Esophagus (tissue), 2 donors: Measurements from ENCODE around the gene CETN1. TPM values are rescaled to one million over a fixed set of nuclear protein-coding genes. Genes with fewer than 3 reads are reported as not detected.

ENCODE experiments used
- H3K27ac ChIP-seq, 2 donors: one replicate each; pipeline ENCODE4 v1.5.1; 2013; ENCODE audit warnings: low read depth in 2 of 2, mild to moderate bottlenecking in 2 of 2, inconsistent platforms in 1 of 2, low read length in 1 of 2, moderate library complexity in 1 of 2
- H3K27me3 ChIP-seq, 2 donors: one replicate each; pipeline ENCODE4 v1.6.1; 2013; ENCODE audit warnings: low read length in 2 of 2, control low read depth in 1 of 2, mild to moderate bottlenecking in 1 of 2; ENCODE audit not compliant: insufficient read depth in 2 of 2, control insufficient read depth in 1 of 2
- H3K36me3 ChIP-seq, 2 donors: one replicate each; pipeline ENCODE4 v1.6.1; 2013; ENCODE audit warnings: low read length in 1 of 2; ENCODE audit not compliant: control insufficient read depth in 2 of 2, insufficient read depth in 2 of 2
- H3K4me1 ChIP-seq, 2 donors: one replicate each; pipeline ENCODE4 v1.6.1; 2013; ENCODE audit warnings: low read length in 1 of 2; ENCODE audit not compliant: control insufficient read depth in 2 of 2, insufficient read depth in 2 of 2
- H3K4me3 ChIP-seq, 2 donors: one replicate each; pipeline ENCODE4 v1.5.1; 2013; ENCODE audit warnings: low read length in 2 of 2, mild to moderate bottlenecking in 2 of 2, low read depth in 1 of 2, moderate library complexity in 1 of 2
- H3K9me3 ChIP-seq, 2 donors: one replicate each; pipeline ENCODE4 v1.6.1; 2013; ENCODE audit warnings: mild to moderate bottlenecking in 2 of 2, low read depth in 1 of 2, low read length in 1 of 2, moderate library complexity in 1 of 2; ENCODE audit not compliant: control insufficient read depth in 2 of 2, insufficient read depth in 1 of 2
- whole genome bisulfite sequencing, 2 donors: extraction: QIAGEN DNeasy Blood & Tissue Kit; methylation state at CpG; one replicate each; pipeline ENCODE4 v1.1.7; 2013; 5-methylcytosine and 5-hydroxymethylcytosine counted together
- polyA plus RNA-seq, 2 donors: library from polyadenylated mRNA; stranded (reverse); fragments of 200-250 nt; gene quantifications; one replicate each; pipeline ENCODE4 v1.2.3, GENCODE V29; 2013
- donor health status: healthy with polysubstance abuse.
- donor health status: Bipolar disorder and iron deficiency.

CETN1 gene
- polyA plus RNA-seq, 2 donors = not detected

DNA sequence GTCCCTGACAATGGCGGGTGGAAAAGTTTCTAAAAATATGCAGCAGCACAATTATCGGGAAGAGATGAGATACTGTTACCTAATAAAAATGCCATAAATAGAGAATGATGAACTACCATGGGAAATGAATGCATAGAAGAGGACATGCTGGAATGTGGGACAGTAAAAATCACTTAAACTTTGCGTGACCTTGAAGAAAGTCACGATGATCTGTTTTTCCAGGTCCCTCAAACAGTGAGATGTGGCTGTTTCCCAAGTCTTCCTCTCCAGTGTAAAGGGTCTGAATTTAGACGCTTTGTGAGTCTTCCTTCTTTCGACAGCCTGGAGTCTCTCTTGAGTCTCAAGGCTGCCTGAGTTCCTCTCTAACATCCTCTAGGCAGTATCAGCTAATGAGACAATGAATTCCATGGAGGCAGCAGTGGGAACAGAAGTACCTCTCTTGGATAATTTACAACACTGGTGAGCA is 18.0 kb downstream of the CETN1 start:
- no peaks in the 10 kb centered on the region for H3K36me3 ChIP-seq
- WGBS, 2 donors = 63 to 70% methylated on average over 6 of the region's 6 CpGs
- no peak overlapping the region for H3K4me3 ChIP-seq
- no peaks in the 10 kb centered on the region for H3K9me3 ChIP-seq
- peaks cover 0 to 4% of the 10 kb centered on the region in 2 donors for H3K4me1 ChIP-seq
- no peaks in the 10 kb centered on the region for H3K27me3 ChIP-seq
- no peak overlapping the region for H3K27ac ChIP-seq

DNA sequence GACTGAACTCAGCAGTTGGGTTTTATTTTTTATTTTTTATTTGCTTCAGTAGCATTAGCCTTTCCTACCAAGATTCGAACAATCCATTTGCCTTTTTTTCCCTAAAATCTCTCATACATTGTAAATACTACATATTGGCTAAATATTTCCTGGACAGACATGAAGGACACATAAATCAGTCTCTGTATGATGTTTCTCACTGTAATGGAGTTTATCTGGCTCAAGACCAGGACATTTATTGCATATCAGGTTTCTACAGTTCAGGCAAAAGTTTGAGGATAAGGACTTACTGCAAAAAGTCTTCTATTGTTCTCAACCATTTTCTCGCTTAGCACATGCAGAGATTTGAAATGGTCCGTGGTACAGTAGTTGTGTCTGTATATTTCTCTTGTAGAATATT is 19.9 kb downstream of the CETN1 start:
- H3K27ac ChIP-seq = no peak overlapping the region

DNA sequence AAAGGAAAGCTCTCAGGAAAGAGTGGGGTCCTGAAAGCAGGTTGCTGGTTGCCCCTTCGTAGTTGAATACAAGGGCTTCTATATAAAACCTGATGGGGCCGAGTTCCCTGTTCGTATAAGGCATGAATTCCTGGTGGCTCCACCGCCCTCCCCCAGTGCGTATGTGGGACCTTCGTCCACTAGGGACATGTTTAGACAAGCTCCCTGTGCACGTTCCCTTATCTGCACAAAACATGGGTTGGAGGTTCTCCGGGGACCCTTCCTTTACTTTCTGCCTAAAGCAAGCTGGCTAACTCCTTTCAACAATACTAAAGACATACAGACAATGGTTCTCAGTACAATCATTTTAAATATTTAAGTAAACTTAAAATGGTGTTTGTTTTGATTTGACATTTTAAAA is 24.6 kb downstream of the CETN1 start:
- 75 to 82% methylated on average over 8 of the region's 8 CpGs for WGBS, 2 donors
- H3K27ac ChIP-seq = no peak overlapping the region
- no peak overlapping the region for H3K4me3 ChIP-seq
- no peaks in the 10 kb centered on the region for H3K4me1 ChIP-seq
- H3K9me3 ChIP-seq = no peaks in the 10 kb centered on the region
- no peaks in the 10 kb centered on the region for H3K27me3 ChIP-seq
- H3K36me3 ChIP-seq = no peaks in the 10 kb centered on the region

More for the DNA sequence above, 19.9 kb downstream of the CETN1 start:
- Histone ChIP-seq H3K27me3 (no peaks in the 10 kb centered on the region), H3K36me3 (no peaks in the 10 kb centered on the region), H3K9me3 (no peaks in the 10 kb centered on the region), H3K4me3 (no peak overlapping the region), H3K4me1 (peaks cover 0 to 4% of the 10 kb centered on the region in 2 donors)
- WGBS, 2 donors = 72 to 79% methylated on average over 3 of the region's 3 CpGs

DNA sequence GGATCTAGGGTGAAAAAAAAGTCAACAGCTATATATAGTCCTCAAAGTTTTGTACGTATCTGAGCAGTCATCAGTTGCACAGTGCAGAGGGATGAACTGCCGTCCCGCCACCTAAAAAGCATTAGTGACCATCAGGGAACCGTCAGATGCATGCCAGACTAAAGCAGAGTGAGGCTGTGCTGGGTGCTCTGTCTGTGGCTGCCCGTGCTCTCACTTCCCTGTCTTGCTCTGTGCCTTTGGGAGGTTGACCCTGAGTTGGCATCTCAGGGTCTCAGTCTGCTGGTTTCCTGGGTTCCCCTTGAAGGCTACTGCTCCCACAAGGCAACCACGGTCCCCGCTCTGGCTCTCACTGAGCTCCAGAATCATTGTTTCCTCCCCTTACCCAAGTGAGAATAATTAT is 27.8 kb downstream of the CETN1 start:
- 88 to 93% methylated on average over 7 of the region's 7 CpGs for WGBS, 2 donors

DNA sequence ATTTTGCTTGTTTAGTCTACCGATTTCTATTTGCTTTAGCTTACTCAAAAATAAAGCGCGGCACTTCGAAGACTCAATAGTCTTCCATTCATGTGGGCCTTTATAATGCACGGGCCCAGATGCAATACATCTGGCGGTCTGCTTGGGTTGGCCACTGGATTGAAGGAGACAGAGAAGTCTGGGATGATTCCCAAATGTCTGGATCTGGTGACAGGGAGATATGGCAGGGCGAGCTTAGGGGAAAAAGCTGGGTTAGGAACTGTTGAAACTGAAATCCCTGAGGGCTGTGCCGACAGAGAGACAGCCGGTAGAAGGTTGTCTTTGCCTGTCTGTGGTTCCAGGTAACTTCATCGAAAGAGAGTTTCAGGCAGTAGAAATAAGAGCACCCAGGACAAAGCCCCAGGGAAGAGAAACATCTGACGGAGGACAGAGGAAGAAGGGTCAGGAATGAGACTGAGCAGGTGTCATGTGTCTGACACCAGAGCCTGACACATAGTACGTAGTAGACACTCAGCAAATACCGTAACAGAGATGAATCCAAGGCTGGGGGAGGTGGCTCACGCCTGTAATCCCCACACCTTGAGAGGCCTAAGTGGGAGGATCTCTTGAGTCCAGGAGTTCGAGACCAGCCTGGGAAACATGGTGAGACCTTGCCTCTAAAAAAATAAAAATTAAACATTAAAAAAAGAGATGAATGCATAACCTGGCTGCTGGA is 30.2 kb downstream of the CETN1 start:
- H3K4me1 ChIP-seq = no peaks in the 10 kb centered on the region
- 77 to 80% methylated on average over 15 of the region's 15 CpGs for WGBS, 2 donors
- no peaks in the 10 kb centered on the region for H3K27me3 ChIP-seq
- H3K9me3 ChIP-seq = no peaks in the 10 kb centered on the region
- H3K27ac ChIP-seq = no peak overlapping the region
- no peak overlapping the region for H3K4me3 ChIP-seq
- H3K36me3 ChIP-seq = no peaks in the 10 kb centered on the region

More for the DNA sequence above, 27.8 kb downstream of the CETN1 start:
- H3K9me3 ChIP-seq = no peaks in the 10 kb centered on the region
- H3K36me3 ChIP-seq = no peaks in the 10 kb centered on the region
- H3K4me3 ChIP-seq = no peak overlapping the region
- H3K4me1 ChIP-seq = no peaks in the 10 kb centered on the region
- H3K27me3 ChIP-seq = no peaks in the 10 kb centered on the region
- H3K27ac ChIP-seq = no peak overlapping the region

DNA sequence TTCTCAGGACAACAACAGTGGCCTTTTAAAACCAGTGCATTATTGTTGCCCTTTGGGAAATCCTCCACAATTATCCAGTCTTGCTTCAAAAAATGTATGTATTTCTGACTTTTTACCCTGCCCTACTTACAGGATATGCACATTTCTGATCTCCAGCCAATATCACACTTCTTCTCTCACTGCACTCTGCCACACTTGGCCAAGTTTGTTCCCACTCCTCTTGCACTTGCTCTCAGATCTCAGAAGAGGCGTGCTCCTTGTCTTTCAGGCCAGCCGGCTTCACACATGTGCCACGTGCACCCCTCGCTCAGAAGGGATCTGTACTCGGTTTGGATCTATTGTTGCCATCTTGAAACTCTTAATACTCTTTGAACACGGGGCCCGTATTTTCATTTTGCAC is 32.0 kb downstream of the CETN1 start:
- 88 to 92% methylated on average over 7 of the region's 7 CpGs for WGBS, 2 donors
- Histone ChIP-seq H3K27ac (no peak overlapping the region), H3K36me3 (no peaks in the 10 kb centered on the region)

DNA sequence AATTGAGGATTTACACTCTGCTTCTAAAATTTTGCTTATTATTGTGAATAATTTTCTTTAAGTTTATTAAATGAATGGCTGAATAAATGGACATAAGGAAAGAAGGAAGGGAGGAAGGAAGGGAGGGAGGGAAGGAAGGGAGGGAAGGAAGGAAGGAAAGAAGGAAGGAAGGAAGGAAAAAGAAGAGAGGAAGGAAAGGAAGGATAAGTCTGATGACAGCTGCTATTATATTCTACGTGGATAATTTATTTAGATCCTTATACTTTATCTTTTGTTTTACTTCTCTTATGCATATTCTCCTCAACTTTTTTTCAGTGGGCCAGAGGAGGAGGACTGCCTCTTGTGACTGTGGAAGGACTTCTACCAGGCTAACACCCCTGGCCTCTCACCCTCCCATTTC is 34.0 kb downstream of the CETN1 start:
- no peaks in the 10 kb centered on the region for H3K9me3 ChIP-seq

More for the DNA sequence above, 32.0 kb downstream of the CETN1 start:
- H3K9me3 ChIP-seq = no peaks in the 10 kb centered on the region
- no peaks in the 10 kb centered on the region for H3K4me1 ChIP-seq
- no peaks in the 10 kb centered on the region for H3K27me3 ChIP-seq
- no peak overlapping the region for H3K4me3 ChIP-seq

DNA sequence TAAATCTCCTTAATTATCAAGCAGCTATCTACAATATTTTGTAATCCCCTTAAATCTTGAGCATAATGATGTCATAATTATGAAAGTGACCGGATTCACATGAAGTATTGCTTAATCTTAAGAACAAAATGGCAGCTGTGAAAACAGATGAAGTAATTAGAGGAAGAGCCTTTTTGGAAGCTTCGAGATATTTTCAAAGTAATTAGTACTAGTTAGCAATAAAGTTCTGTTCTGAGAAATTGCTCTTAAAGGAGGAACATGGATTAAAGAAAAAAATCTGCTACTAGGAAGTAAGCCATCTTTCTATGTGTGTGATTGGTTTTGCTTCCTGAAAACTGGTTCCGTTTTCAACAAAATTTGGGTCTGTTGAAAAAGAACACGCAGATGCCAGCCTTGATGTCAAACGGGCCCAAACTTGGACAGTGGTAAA is 34.9 kb downstream of the CETN1 start:
- no peak overlapping the region for H3K4me3 ChIP-seq
- H3K36me3 ChIP-seq = no peaks in the 10 kb centered on the region
- no peaks in the 10 kb centered on the region for H3K4me1 ChIP-seq
- H3K27ac ChIP-seq = no peak overlapping the region
- H3K27me3 ChIP-seq = no peaks in the 10 kb centered on the region
- WGBS, 2 donors = 80 to 82% methylated on average over 5 of the region's 5 CpGs
- no peaks in the 10 kb centered on the region for H3K9me3 ChIP-seq

More for the DNA sequence above, 34.0 kb downstream of the CETN1 start:
- no peaks in the 10 kb centered on the region for H3K36me3 ChIP-seq
- no peak overlapping the region for H3K27ac ChIP-seq
- H3K4me3 ChIP-seq = no peak overlapping the region
- WGBS, 2 donors = 68 to 72% methylated on average over 1 of the region's 1 CpG
- H3K27me3 ChIP-seq = no peaks in the 10 kb centered on the region
- no peaks in the 10 kb centered on the region for H3K4me1 ChIP-seq

DNA sequence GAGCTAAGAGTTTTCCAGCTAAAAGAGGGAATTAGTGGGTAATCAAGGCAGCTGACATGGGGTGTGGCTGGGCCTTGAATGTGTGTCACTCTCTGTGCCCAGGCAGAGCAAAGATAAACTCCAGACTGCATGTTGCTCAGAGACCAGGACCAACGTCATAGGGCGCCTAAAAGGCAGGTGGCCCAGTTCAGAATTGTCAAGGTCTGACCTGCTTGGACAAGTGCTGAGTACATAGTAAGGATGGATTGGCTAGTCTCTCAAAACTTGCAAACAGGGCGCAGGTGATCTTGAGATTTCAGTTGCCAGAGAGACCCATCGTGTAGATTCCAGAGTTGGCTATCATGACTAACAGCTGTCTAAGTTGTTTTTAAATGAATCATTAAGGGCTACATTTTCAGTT is 35.6 kb downstream of the CETN1 start:
- no peaks in the 10 kb centered on the region for H3K36me3 ChIP-seq
- H3K27me3 ChIP-seq = no peaks in the 10 kb centered on the region
- no peaks in the 10 kb centered on the region for H3K9me3 ChIP-seq
- no peak overlapping the region for H3K27ac ChIP-seq
- no peaks in the 10 kb centered on the region for H3K4me1 ChIP-seq
- H3K4me3 ChIP-seq = no peak overlapping the region
- WGBS, 2 donors = 51 to 61% methylated on average over 4 of the region's 4 CpGs

DNA sequence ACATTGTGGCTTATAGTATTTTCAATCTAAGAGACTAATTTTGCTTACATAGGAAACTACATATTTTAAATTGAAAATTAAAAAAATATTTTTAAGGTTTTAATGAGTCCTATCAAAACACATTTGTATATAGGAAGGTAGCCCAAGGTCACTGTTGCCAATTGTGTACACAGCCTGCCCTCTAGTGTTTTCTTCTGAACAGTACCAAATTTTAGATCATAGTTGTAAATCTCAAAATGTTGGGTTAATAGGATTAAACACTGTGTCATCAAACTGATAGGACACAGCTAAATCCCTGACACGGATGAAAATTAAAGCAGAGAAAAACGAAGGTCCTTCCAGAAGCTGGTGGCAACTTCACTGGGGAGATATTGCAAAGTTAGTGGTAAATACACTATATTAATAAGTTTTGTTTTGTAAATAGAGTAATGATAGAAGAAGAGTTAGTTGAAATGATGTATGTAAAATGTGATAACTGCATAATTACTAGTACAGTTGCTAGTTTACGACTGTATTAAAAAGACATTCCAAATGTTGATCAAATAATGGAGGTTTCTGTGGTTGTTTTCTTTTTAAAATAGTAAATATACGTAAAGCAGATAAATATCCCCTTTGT is 36.3 kb downstream of the CETN1 start:
- Histone ChIP-seq H3K36me3 (no peaks in the 10 kb centered on the region), H3K27ac (no peak overlapping the region), H3K9me3 (no peaks in the 10 kb centered on the region), H3K4me3 (no peak overlapping the region), H3K27me3 (no peaks in the 10 kb centered on the region), H3K4me1 (no peaks in the 10 kb centered on the region)
- 37 to 40% methylated on average over 4 of the region's 4 CpGs for WGBS, 2 donors
